IMR-90 (cell line): ENCODE results near the gene FMOD. TPM values are rescaled to one million over a fixed set of nuclear protein-coding genes. Genes with fewer than 3 reads are reported as not detected.

Experiments used
- CEBPB ChIP-seq: IDR thresholded peaks from 2 replicates; pipeline ENCODE4 v1.6.1; 2012; ENCODE audit warnings: low read depth, low read length, improper control_type of control experiment
- CTCF ChIP-seq: conservative IDR thresholded peaks from 2 replicates; pipeline ENCODE4 v1.5.1; 2012; ENCODE audit warnings: mild to moderate bottlenecking, low read depth, low read length, improper control_type of control experiment
- MAFK ChIP-seq: IDR thresholded peaks from 2 replicates; pipeline ENCODE4 v1.6.1; 2012; ENCODE audit warnings: low read depth, low read length, improper control_type of control experiment
- RAD21 ChIP-seq: IDR thresholded peaks from 2 replicates; pipeline ENCODE4 v1.6.1; 2012; ENCODE audit warnings: low read length, improper control_type of control experiment
- polyA plus RNA-seq, 3 experiments: library from polyadenylated mRNA; depleted of rRNA; stranded (reverse); fragments of >200 nt; gene quantifications; 2 replicates each; pipeline ENCODE4 v1.2.3, GENCODE V29; 2012; ENCODE audit warnings: low replicate concordance in 1 of 3
- total RNA-seq: library from RNA; depleted of rRNA; stranded (reverse); fragments of >200 nt; gene quantifications from 2 replicates; pipeline ENCODE4 v1.2.3, GENCODE V29; 2012

Gene FMOD
- total and polyA plus RNA-seq, 2 of the 4 experiments (the other 2 are of a cell fraction) = 0.18 to 2.7 TPM

- no peak for TF ChIP-seq CTCF
- peak; percentile 26; the same call in 1 of the 2 replicates for TF ChIP-seq MAFK
- no peak for TF ChIP-seq CEBPB
- no peak for TF ChIP-seq RAD21
These were observed 11.2 kb upstream of the FMOD start (continued) for GRCh38 chr1:203361945-203362719.
